ENCODE measurements around the gene ZDHHC12.

ZDHHC12 gene

GRCh38 chr9:128685636-128686489 is 38.1 kb downstream of the ZDHHC12 start:
- no peak for DNase-seq

GRCh38 chr9:128684325-128685199 is 39.4 kb downstream of the ZDHHC12 start:
- peak; percentile 71 for DNase-seq

- DNase-seq, result no peak
Measured at GRCh38 chr9:128684065-128684324, 39.9 kb downstream of the ZDHHC12 start.

GRCh38 chr9:128683340-128684064 is 40.4 kb downstream of the ZDHHC12 start:
- peak; percentile 32 for DNase-seq

GRCh38 chr9:128677794-128678193 is 46.1 kb downstream of the ZDHHC12 start:
- no peak for DNase-seq

- DNase-seq, result no peak
Measured at GRCh38 chr9:128675382-128675781, 48.5 kb downstream of the ZDHHC12 start.

Data from activated T-cell treated with anti-CD3 and anti-CD28 coated beads, Interleukin-2, amount 50 U/mL, for 1 hour (primary cell).